Duodenal mucosa (tissue), 2 donors: ENCODE results near the gene PITX1.

Experiments
- H3K27ac ChIP-seq: one replicate; pipeline ENCODE4 v1.7.0; 2013; ENCODE audit warnings: low read depth, low read length
- H3K27me3 ChIP-seq, 2 donors: one replicate each; pipeline ENCODE4 v1.7.0; 2013; ENCODE audit warnings: low read length in 2 of 2, control low read depth in 1 of 2; ENCODE audit not compliant: insufficient read depth in 2 of 2, control insufficient read depth in 1 of 2
- H3K36me3 ChIP-seq, 2 donors: one replicate each; pipeline ENCODE4 v1.7.0; 2013; ENCODE audit warnings: low read length in 2 of 2, control low read depth in 1 of 2; ENCODE audit not compliant: insufficient read depth in 2 of 2, control insufficient read depth in 1 of 2
- H3K4me1 ChIP-seq, 2 donors: one replicate each; pipeline ENCODE4 v1.7.0; 2013; ENCODE audit warnings: low read length in 2 of 2, control low read depth in 1 of 2; ENCODE audit not compliant: insufficient read depth in 2 of 2, control insufficient read depth in 1 of 2
- H3K4me3 ChIP-seq, 2 donors: one replicate each; pipeline ENCODE4 v1.7.0; 2013; ENCODE audit warnings: low read length in 2 of 2, low read depth in 1 of 2
- H3K9ac ChIP-seq, 2 donors: one replicate each; pipeline ENCODE4 v1.7.0; 2013; ENCODE audit warnings: low read length in 2 of 2, low read depth in 1 of 2
- H3K9me3 ChIP-seq, 2 donors: one replicate each; pipeline ENCODE4 v1.7.0; 2013; ENCODE audit warnings: low read length in 2 of 2, control low read depth in 1 of 2; ENCODE audit not compliant: control insufficient read depth in 1 of 2

PITX1 gene

GRCh38 chr5:135071311-135071710 is 37.3 kb upstream of the PITX1 start:
- no peak overlapping the region for H3K4me3 ChIP-seq

GRCh38 chr5:135069895-135070657 is 36.0 kb upstream of the PITX1 start:
- Histone ChIP-seq H3K4me3 (no peak overlapping the region), H3K9me3 (no peaks in the 10 kb centered on the region), H3K36me3 (no peaks in the 10 kb centered on the region), H3K27ac (no peak overlapping the region), H3K27me3 (no peaks in the 10 kb centered on the region), H3K9ac (no peak overlapping the region), H3K4me1 (peaks cover 4 to 6% of the 10 kb centered on the region in 2 donors)

More at GRCh38 chr5:135071311-135071710, 37.3 kb upstream of the PITX1 start:
- peaks cover 4 to 6% of the 10 kb centered on the region in 2 donors for H3K4me1 ChIP-seq
- no peaks in the 10 kb centered on the region for H3K36me3 ChIP-seq
- no peak overlapping the region for H3K9ac ChIP-seq
- H3K27ac ChIP-seq = no peak overlapping the region
- H3K27me3 ChIP-seq = no peaks in the 10 kb centered on the region
- H3K9me3 ChIP-seq = no peaks in the 10 kb centered on the region

- no peak overlapping the region for H3K27ac ChIP-seq
- no peak overlapping the region for H3K4me3 ChIP-seq
- no peaks in the 10 kb centered on the region for H3K36me3 ChIP-seq
- H3K9me3 ChIP-seq = no peaks in the 10 kb centered on the region
- no peaks in the 10 kb centered on the region for H3K27me3 ChIP-seq
- peaks cover 4 to 6% of the 10 kb centered on the region in 2 donors for H3K4me1 ChIP-seq
- no peak overlapping the region for H3K9ac ChIP-seq
Observed at GRCh38 chr5:135069016-135069770, 35.2 kb upstream of the PITX1 start.

- no peak overlapping the region for H3K4me3 ChIP-seq
- H3K27me3 ChIP-seq = no peaks in the 10 kb centered on the region
- H3K4me1 ChIP-seq = peaks cover 4 to 6% of the 10 kb centered on the region in 2 donors
- no peaks in the 10 kb centered on the region for H3K36me3 ChIP-seq
- no peak overlapping the region for H3K9ac ChIP-seq
- no peak overlapping the region for H3K27ac ChIP-seq
- H3K9me3 ChIP-seq = no peaks in the 10 kb centered on the region
Observed at GRCh38 chr5:135067587-135067986, 33.6 kb upstream of the PITX1 start.

GRCh38 chr5:135066781-135067180 is 32.8 kb upstream of the PITX1 start:
- H3K27me3 ChIP-seq = no peaks in the 10 kb centered on the region
- H3K36me3 ChIP-seq = no peaks in the 10 kb centered on the region
- H3K9ac ChIP-seq = no peak overlapping the region
- no peaks in the 10 kb centered on the region for H3K9me3 ChIP-seq
- H3K4me1 ChIP-seq = peaks cover 4 to 6% of the 10 kb centered on the region in 2 donors
- no peak overlapping the region for H3K4me3 ChIP-seq
- no peak overlapping the region for H3K27ac ChIP-seq

- no peaks in the 10 kb centered on the region for H3K27me3 ChIP-seq
Observed at GRCh38 chr5:135065306-135066265, 31.6 kb upstream of the PITX1 start.

GRCh38 chr5:135064235-135064570 is 30.2 kb upstream of the PITX1 start:
- Histone ChIP-seq H3K9ac (no peak overlapping the region), H3K27ac (no peak overlapping the region), H3K4me3 (no peak overlapping the region), H3K9me3 (no peaks in the 10 kb centered on the region), H3K36me3 (no peaks in the 10 kb centered on the region), H3K27me3 (no peaks in the 10 kb centered on the region), H3K4me1 (no peaks in the 10 kb centered on the region)

More at GRCh38 chr5:135065306-135066265, 31.6 kb upstream of the PITX1 start:
- Histone ChIP-seq H3K9ac (no peak overlapping the region), H3K4me1 (peaks cover 4 to 6% of the 10 kb centered on the region in 2 donors), H3K4me3 (no peak overlapping the region), H3K9me3 (no peaks in the 10 kb centered on the region), H3K36me3 (no peaks in the 10 kb centered on the region), H3K27ac (no peak overlapping the region)

GRCh38 chr5:135063511-135064234 is 29.6 kb upstream of the PITX1 start:
- Histone ChIP-seq H3K27me3 (no peaks in the 10 kb centered on the region), H3K9ac (no peak overlapping the region), H3K4me3 (no peak overlapping the region), H3K4me1 (no peaks in the 10 kb centered on the region), H3K9me3 (no peaks in the 10 kb centered on the region), H3K36me3 (no peaks in the 10 kb centered on the region), H3K27ac (no peak overlapping the region)

- H3K36me3 ChIP-seq = no peaks in the 10 kb centered on the region
- H3K4me3 ChIP-seq = no peak overlapping the region
- no peak overlapping the region for H3K27ac ChIP-seq
- no peaks in the 10 kb centered on the region for H3K9me3 ChIP-seq
- no peak overlapping the region for H3K9ac ChIP-seq
- no peaks in the 10 kb centered on the region for H3K27me3 ChIP-seq
- no peaks in the 10 kb centered on the region for H3K4me1 ChIP-seq
Observed at GRCh38 chr5:135063056-135063445, 29.0 kb upstream of the PITX1 start.
